ENCODE data around the gene ARHGAP24.

DNA sequence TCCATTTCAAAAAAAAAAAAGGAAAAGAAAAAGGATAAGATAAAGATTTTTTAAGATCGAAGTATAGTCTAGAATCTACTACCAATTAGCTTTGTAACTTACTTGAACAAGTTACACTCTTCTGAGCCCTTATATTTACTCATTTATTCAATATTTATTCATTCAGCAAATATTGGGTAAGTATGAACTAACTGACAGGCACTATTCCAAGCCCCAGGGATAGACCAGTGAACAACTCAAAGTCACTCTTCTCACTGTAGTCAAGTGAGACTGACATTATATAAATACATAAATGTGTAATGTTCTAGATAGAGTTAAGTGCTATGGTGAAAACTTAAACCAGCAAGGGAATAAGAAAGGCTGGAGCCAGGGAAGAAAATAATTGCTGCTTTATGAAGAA lies 131.6 kb downstream of the ARHGAP24 start:
- TF ChIP-seq, protein P1, sequence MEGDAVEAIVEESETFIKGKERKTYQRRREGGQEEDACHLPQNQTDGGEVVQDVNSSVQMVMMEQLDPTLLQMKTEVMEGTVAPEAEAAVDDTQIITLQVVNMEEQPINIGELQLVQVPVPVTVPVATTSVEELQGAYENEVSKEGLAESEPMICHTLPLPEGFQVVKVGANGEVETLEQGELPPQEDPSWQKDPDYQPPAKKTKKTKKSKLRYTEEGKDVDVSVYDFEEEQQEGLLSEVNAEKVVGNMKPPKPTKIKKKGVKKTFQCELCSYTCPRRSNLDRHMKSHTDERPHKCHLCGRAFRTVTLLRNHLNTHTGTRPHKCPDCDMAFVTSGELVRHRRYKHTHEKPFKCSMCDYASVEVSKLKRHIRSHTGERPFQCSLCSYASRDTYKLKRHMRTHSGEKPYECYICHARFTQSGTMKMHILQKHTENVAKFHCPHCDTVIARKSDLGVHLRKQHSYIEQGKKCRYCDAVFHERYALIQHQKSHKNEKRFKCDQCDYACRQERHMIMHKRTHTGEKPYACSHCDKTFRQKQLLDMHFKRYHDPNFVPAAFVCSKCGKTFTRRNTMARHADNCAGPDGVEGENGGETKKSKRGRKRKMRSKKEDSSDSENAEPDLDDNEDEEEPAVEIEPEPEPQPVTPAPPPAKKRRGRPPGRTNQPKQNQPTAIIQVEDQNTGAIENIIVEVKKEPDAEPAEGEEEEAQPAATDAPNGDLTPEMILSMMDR (IDR thresholded peaks at IDR 0.05), result no peak
- TF ChIP-seq POLR2A (IDR thresholded peaks at IDR 0.05), result no peak

Data from breast epithelium (tissue), 3 donors.